Glomerular visceral epithelial cell (primary cell): ENCODE results near the gene CBX3.
"Not testable (repeated sequence)": the region's sequence is repeated elsewhere in the genome, so short reads cannot be mapped to it uniquely, and the experiment has no call there.

Experiments
- DNase-seq: peaks from one replicate; pipeline ENCODE4 v3.0.0-alpha.2; 2016; ENCODE audit errors: extremely low spot score

The CBX3 gene

DNA sequence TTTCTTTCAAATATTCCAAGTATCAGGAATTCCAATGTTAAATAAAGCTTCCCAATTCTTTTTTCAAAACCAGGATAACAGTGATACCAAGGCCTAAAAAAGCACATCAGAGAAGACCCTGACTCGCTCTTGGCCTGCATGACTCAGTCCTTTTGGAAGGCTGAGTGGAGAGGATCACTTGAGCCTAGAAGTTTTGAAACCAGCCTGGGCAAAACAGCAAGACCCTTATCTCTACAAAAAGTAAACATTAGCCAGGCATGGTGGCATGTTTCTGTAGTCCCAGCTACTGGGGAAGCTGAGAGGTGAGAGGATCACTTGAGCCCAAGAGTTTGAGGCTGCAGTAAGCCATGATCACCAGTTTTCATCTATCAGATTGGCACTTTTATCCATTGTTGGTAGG lies 30.9 kb upstream of the CBX3 start:
- DNase-seq, result no peak

GRCh38 chr7:26171601-26172000 lies 29.9 kb upstream of the CBX3 start:
- DNase-seq, result no peak

DNA sequence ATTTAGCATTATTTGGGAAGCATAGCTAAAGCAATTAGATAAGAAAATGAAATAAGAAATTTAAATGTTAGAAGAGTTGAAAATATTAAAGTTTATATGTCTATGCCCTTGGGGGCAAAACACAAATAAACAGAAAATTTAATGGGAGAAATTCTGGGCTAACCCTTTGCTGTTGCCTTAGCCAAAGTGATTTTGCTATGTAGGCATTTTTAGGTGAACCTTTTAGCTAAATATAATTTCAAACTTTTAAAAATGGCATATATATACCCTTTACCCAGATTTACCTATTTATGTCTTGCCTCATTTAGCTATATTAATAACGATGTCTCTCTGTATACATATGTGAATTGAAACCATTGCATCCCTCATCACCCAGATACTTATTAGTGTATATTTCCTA lies 29.5 kb upstream of the CBX3 start:
- DNase-seq, result no peak

DNA sequence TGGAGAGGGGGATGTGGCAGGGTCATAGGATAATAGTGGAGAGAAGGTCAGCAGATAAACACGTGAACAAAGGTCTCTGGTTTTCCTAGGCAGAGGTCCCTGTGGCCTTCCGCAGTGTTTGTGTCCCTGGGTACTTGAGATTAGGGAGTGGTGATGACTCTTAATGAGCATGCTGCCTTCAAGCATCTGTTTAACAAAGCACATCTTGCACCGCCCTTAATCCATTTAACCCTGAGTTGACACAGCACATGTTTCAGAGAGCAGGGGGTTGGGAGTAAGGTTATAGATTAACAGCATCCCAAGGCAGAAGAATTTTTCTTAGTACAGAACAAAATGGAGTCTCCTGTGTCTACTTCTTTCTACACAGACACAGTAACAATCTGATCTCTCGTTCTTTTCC lies 25.6 kb upstream of the CBX3 start:
- not testable (repeated sequence) for DNase-seq

DNA sequence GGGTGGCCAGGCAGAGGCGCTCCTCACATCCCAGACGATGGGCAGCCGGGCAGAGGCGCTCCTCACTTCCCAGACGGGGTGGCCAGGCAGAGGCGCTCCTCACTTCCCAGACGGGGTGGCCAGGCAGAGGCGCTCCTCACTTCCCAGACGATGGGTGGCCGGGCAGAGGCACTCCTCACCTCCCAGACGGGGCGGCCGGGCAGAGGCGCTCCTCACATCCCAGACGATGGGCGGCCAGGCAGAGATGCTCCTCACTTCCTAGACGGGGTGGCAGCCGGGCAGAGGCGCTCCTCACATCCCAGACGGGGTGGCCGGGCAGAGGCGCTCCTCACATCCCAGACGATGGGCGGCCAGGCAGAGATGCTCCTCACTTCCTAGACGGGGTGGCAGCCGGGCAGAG lies 24.8 kb upstream of the CBX3 start:
- DNase-seq, result not testable (repeated sequence)

GRCh38 chr7:26177269-26177668 lies 24.3 kb upstream of the CBX3 start:
- not testable (repeated sequence) for DNase-seq

- no peak for DNase-seq
Observed at GRCh38 chr7:26178272-26178960, 23.1 kb upstream of the CBX3 start.

DNA sequence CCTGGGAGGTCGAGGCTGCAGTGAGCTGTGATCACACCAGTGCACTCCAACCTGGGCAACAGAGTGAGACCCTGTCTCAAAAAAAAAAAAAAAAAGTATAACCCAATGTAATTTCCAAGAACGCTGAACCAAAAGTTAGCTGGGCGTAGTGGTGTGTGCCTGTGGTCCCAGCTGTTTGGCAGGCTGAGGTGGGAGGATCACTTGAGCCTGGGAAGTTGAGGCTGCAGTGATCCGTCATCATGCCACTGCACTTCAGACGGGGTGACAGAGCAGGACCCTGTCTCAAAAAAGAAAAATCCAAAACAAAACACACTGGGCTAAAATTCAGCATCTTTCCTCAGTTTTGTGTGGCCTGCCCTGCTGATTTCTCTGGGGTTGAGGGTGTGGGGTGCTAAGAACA lies 22.1 kb upstream of the CBX3 start:
- no peak for DNase-seq

DNA sequence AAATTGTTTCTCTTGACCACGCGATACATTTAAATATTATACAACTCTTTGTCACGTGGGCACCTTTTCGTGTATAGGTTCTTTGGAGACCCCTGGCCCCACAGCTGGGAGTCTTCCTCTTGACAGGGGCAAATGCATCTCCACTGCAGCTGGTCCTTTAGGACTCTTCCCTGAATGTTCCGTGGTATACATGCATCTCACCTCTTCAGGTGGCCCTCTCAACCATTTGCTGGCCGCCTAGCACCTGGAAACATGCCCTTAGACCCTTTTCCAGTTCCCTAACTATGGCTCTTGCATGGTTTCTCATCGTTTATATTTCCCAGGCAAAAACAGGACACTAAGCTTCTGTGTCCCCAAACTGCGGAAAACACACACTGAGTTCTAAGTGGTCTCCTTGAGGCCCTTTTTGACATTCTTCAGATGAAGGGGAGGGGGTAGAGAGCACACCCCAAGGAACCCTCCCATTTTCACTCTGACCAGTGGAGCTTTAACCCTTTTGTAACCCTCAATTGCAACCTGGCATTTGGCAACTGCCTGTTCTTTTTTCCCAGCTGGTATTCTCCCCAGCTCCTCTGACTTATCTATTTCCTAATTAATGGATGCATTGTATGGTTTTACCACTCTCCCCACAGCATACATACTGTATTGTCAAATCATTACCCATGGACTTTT lies 21.6 kb upstream of the CBX3 start:
- DNase-seq, result no peak

- no peak for DNase-seq
Observed at GRCh38 chr7:26180792-26181198, 20.8 kb upstream of the CBX3 start.

- DNase-seq, result no peak
Observed at GRCh38 chr7:26181474-26182227, 19.9 kb upstream of the CBX3 start.

- DNase-seq, result peak; percentile 50
Observed at GRCh38 chr7:26182283-26182682, 19.3 kb upstream of the CBX3 start.

DNA sequence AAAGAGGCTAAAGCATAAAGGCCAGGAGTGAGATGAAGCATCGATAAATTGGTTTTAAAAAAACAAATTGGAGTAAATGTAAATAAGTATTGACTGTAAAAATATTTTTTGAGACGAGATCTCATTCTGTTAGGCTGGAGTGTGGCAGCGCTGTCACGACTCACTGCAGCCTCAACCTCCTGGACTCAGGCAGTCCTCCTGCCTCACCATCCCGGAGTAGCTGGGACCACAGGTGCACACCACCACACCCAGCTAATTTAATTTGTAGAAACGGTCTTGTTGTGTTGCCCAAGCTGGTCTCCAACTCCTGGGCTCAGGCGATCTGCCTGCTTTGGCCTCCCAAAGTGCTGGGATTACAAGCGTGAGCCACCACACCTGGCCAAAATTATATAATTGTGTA lies 18.8 kb upstream of the CBX3 start:
- DNase-seq, result peak; percentile 47

GRCh38 chr7:26183545-26184280 lies 17.8 kb upstream of the CBX3 start:
- DNase-seq, result no peak

GRCh38 chr7:26184281-26185101 lies 17.1 kb upstream of the CBX3 start:
- DNase-seq, result not testable (repeated sequence)

DNA sequence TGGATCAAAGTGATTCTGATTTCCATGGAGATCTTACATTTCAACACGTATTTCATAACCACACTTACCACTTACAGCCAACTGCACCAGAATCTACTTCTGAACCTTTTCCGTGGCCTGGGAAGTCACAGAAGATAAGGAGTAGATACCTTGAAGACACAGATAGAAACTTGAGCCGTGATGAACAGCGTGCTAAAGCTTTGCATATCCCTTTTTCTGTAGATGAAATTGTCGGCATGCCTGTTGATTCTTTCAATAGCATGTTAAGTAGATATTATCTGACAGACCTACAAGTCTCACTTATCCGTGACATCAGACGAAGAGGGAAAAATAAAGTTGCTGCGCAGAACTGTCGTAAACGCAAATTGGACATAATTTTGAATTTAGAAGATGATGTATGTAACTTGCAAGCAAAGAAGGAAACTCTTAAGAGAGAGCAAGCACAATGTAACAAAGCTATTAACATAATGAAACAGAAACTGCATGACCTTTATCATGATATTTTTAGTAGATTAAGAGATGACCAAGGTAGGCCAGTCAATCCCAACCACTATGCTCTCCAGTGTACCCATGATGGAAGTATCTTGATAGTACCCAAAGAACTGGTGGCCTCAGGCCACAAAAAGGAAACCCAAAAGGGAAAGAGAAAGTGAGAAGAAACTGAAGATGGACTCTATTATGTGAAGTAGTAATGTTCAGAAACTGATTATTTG lies 16.3 kb upstream of the CBX3 start:
- no peak for DNase-seq

DNA sequence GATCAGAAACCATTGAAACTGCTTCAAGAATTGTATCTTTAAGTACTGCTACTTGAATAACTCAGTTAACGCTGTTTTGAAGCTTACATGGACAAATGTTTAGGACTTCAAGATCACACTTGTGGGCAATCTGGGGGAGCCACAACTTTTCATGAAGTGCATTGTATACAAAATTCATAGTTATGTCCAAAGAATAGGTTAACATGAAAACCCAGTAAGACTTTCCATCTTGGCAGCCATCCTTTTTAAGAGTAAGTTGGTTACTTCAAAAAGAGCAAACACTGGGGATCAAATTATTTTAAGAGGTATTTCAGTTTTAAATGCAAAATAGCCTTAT lies 15.7 kb upstream of the CBX3 start:
- DNase-seq, result no peak

DNA sequence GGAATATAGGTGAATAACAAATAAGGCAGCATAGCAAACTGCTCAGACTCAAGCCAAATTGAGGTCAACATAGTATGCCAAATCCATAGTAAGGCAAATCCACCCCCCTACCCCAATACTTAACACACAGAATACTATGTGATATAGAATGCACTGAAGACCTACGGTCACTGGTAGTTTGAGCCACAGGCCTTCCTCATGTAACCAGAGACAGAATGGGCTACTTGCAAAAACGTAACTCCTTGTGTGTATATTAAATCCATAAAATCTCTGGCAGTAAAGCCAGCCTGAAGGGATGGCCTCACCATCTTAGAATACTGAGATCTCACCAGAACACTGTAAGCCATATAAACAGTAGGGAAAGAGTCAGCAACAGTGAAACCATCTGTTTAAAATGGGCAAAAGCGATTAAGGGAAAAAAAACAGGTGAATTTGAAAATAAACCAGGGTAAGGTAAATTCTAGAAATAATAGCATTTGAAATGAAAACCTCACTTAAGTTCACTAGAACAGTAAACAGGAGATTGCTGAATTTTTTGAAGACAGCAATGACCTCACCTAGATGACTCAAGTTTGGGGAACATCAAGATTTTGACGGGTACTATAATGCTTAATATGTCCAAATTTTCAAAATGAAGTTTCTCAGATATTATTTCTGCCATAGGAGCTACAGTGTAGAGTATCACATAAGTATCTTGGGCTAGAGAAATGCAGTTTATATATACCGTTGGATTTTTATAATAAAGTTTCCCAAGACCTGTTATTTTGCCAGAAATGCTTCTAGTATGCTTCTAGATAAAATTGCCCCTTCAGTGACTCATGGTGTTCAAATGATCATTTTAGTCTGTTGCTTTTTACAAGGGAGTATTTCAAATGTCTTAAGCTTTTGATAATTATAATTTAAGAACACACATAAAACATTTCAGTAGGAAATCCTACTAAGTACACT lies 14.9 kb upstream of the CBX3 start:
- DNase-seq, result no peak

- no peak for DNase-seq
Observed at GRCh38 chr7:26187380-26188205, 14.0 kb upstream of the CBX3 start.
